ENCODE measurements around the gene RNF220.

RNF220 gene

DNA sequence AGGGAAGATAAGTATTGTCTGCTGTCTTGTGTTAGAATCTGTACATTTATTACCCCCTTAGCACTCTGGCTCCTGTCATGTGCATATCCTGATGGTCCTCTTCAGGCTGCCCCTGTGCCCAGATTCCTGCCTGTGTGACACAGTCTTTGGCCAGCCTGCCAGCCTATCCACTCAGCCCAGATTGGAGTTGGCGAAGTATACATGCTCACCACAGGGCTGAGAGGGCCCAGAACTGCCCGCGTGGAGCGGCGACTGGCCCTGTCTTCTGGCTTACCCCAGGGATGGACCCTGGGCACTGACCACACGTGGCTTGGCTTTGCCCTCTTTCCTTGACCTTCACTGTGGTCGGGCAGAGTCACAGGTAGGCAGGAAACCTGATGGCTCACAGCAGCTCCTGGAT is 11.4 kb downstream of the RNF220 start:
- TF ChIP-seq, protein P1, sequence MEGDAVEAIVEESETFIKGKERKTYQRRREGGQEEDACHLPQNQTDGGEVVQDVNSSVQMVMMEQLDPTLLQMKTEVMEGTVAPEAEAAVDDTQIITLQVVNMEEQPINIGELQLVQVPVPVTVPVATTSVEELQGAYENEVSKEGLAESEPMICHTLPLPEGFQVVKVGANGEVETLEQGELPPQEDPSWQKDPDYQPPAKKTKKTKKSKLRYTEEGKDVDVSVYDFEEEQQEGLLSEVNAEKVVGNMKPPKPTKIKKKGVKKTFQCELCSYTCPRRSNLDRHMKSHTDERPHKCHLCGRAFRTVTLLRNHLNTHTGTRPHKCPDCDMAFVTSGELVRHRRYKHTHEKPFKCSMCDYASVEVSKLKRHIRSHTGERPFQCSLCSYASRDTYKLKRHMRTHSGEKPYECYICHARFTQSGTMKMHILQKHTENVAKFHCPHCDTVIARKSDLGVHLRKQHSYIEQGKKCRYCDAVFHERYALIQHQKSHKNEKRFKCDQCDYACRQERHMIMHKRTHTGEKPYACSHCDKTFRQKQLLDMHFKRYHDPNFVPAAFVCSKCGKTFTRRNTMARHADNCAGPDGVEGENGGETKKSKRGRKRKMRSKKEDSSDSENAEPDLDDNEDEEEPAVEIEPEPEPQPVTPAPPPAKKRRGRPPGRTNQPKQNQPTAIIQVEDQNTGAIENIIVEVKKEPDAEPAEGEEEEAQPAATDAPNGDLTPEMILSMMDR (IDR thresholded peaks at IDR 0.05; ENCODE audit: extremely low read depth, missing control alignments), result no peak

DNA sequence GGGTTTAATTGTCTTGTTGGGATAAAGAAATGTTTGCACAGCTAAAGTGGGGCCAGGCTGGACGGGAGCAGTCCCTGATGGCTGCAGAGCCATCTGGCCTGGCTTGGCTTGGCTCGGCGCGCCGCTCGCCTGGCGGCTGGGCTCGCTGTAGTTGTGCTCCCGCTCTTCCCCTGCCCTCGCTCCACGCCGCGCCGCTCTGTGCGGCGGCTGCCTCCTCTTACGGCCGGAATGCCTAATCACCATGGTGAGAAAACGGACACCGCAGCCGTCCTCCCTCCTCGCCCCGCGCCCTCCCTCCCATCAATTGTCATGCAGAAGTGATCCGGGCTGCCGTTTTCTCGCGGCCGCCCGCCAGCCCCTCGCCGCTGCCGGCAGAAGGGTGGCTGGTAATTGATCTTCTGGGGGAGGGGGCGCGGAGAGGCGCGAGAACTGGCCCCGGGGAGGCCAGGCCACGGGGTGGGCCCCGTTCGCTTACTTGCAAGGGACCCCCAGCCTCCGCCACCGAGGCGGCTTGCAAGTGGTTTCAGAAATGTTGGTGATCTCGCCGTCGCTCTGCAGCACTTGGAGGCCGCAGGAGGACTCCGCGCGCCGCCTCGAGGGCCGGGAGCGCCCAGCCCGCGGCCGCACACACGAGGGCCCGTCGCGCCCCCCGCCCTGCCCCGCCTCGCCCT is 12.4 kb downstream of the RNF220 start:
- DNase-seq (ENCODE audit: low spot score), result peak; percentile 34

More for the DNA sequence above, 11.4 kb downstream of the RNF220 start:
- DNase-seq (ENCODE audit: low spot score), result no peak

DNA sequence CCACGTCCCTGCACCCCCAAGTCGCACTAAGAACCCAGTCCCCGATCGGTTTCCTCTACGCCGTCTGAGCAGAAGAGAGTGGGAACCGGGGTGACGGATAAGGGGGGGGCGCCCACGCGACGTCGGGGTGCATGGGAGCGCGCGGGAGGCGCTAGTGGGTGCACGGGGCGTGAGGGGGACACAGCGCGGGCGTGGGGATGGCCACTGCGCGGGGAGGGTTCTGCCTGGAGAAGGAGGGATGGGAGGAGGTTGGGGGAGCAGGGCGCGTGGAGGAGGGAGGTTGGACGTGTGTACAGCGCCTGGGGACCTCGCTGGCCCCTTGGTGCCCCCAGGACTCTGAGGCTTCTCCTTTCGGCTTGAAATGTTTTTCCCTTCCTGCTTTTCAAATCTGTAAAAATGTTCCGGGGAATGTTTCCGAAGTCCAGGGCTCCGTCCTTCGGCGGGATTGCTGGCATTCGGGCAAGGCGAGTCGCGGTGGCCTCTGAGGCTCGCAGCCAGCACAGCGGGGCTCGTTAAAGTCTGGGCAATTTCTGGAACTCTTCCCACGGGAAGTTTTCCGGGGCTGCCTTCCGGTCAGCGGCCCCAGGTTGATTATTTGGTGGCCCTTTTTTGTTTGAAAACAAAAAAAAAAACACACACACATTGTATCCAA is 13.1 kb downstream of the RNF220 start:
- peak; percentile 13 for DNase-seq (ENCODE audit: low spot score)
- TF ChIP-seq, protein P1 (IDR thresholded peaks at IDR 0.05; ENCODE audit: extremely low read depth, missing control alignments), result no peak

More for the DNA sequence above, 12.4 kb downstream of the RNF220 start:
- TF ChIP-seq, protein P1 (IDR thresholded peaks at IDR 0.05; ENCODE audit: extremely low read depth, missing control alignments), result no peak

DNA sequence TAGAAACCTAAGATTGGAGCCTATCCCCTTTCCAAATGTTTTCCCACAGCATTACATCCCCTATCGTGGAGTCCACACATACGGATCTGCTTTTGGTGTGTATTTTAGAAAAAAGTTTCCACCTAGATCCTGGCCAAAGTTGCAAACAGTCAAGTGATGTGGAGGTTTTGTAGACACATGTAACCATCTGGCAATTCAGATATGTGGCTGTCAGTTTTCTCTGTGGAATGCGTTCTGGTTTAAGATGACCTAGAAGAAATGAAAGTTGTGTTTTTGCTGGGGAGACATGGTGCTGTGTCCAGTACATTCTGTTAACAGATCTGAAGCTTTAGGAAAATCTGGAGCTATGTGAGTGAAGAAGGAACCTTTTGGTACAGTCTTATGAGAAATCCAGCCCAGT is 14.8 kb downstream of the RNF220 start:
- TF ChIP-seq, protein P1 (IDR thresholded peaks at IDR 0.05; ENCODE audit: extremely low read depth, missing control alignments), result no peak
- peak; percentile 8 for DNase-seq (ENCODE audit: low spot score)

DNA sequence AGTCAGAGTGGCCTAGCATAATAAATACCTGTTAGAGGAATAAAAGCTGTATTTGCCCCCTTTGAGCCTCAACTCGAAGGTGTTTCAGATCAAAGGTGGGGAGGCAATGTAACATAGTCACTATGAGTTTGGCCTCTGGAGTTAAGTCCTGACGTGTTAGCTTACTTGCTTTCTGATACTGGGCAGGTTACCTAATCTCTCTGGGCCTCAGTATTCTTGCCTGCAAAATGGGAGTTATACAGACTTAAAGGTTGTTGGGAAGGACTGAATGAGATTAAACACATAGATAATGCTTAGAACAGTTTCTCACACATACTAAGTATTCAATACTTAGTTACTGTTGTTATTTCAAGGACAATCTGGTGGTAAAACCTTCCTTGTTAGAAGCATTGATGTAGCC is 15.5 kb downstream of the RNF220 start:
- TF ChIP-seq, protein P1 (IDR thresholded peaks at IDR 0.05; ENCODE audit: extremely low read depth, missing control alignments), result no peak

DNA sequence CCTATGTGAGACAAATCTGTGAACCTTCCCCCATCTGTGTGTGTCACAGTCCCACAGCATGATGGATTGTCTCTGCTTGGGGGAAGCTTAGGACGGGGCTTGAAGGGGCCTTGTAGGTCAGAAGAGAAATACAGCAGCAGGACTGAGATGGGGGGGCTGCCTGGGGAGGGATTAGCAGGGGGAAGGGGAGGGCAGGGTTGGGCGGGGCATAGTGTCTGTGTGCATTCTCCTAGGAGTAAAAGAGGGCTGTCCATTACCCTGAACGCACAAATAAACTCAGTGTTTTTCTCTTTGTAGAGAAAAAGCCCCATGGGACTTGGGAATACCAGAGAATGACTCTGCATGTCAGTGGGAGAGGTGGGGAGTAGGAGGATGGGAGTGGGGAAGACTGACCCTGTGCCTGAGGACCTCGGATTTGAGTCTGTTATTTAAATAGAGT is 16.4 kb downstream of the RNF220 start:
- DNase-seq (ENCODE audit: low spot score), result peak; percentile 8

More for the DNA sequence above, 15.5 kb downstream of the RNF220 start:
- no peak for DNase-seq (ENCODE audit: low spot score)

DNA sequence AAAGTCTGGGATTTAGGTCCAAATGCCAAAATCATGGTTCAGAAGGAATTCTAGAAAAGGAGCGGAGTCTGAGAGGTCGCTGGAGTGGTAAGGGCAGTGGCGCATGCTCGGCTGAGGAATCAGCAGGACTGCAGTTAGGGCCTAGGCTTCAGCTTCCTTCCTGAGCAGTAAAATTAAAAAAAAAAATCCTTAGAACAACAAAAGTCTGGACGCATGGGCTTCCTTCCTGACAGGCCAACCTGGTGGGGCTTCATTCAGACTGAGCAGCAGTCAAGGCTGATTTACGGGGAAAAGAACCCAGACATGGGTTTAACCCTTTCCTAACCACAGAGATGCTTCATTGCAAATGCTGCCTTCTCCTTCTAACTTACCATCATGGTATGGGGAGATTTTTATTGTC is 17.1 kb downstream of the RNF220 start:
- TF ChIP-seq, protein P1 (IDR thresholded peaks at IDR 0.05; ENCODE audit: extremely low read depth, missing control alignments), result no peak
- no peak for DNase-seq (ENCODE audit: low spot score)

More for the DNA sequence above, 16.4 kb downstream of the RNF220 start:
- TF ChIP-seq, protein P1 (IDR thresholded peaks at IDR 0.05; ENCODE audit: extremely low read depth, missing control alignments), result no peak
